TTC549 (cell line): ENCODE measurements around the gene TRIM60.
"Not testable (repeated sequence)": the region's sequence is repeated elsewhere in the genome, so short reads cannot be mapped to it uniquely, and the experiment has no call there.

Experiments
- FAIRE-seq: peaks from 2 replicates; lab custom pipeline; 2012; peaks lifted over from hg19 to GRCh38; lab: Jason Lieb, UNC

Gene TRIM60

DNA sequence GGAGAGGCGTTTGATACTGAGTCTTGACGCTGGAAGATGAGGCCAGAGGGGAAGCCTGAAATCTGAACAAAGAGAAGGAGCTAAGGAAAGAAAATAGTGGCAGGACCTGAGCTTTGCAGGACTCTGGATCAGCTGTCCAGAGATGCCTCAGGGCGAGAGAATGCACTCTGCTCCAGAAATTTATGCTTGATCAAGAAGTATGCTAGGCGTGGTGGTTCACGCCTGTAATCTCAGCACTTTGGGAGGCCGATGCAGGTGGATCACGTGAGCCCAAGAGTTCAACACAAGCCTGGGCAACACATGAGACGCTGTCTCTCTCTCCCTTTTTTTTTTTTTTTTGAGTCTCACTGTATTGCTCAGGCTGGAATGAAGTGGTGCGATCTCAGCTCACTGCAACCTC lies 23.8 kb downstream of the TRIM60 start:
- no peak for FAIRE-seq

DNA sequence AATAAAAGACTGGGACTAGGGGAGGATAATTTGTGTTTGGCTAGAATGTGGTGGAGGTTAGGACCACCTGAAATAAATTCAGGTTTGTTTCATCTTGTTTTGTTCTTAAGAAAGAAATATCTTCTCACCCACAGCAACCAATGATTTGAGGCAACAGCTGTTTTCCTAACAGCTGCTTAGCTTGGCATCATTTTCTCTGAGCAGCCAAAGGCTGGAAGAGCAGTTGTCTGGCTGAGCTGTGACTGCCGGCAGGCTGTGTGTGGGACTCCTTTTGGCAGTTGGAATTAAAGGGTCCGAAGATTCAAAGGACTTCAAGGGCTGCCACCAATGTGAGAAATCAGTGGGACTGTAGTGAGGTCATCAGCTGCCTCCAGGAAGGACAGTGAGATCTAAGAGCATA lies 26.9 kb downstream of the TRIM60 start:
- no peak for FAIRE-seq

DNA sequence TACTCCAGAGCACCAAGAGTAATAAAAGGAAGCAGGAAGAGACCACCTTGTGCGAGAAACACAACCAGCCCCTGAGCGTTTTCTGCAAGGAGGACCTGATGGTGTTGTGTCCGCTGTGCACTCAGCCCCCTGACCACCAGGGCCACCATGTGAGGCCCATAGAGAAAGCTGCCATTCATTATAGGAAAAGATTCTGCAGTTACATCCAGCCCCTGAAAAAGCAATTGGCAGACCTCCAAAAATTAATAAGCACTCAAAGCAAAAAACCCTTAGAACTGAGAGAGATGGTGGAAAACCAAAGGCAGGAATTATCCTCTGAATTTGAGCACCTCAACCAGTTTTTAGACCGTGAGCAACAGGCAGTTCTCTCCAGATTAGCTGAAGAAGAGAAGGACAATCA lies 27.6 kb downstream of the TRIM60 start:
- FAIRE-seq = no peak

DNA sequence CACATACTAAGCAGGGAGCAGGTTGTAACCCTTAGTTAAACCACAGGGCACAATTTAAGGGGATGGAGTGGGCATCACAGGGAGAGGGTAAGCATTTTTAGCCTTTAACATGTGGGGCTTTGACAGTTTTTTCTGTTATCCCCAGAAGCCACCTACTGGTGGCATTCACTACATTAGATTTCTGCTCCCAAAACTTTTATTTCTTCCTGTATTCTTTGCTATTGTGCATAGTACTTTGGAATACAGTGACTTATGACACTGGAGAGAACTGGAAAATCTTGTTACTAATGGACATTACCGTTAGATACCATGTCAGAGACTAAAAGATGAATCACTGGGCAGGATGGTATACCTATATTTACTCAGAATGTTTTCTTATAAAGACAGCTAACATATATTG lies 29.1 kb downstream of the TRIM60 start:
- no peak for FAIRE-seq

DNA sequence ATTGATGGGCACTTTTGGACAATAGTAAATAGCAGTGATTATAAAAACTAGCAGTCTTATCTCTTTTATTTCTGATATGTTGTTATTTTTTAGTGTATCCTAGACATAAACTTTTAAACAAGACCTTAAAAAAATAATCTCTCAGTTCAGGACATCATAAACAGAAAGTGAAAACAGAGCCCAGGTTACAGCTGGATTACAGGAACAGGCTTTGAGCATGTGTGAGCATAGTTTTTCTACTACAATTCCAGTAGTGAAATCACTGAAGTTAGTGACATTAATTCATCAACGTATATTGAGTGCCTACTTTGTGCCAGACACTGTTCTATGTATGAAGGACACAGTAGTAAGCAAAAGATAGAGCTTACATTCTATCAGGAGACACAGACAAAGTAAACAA lies 38.8 kb downstream of the TRIM60 start:
- FAIRE-seq = no peak

DNA sequence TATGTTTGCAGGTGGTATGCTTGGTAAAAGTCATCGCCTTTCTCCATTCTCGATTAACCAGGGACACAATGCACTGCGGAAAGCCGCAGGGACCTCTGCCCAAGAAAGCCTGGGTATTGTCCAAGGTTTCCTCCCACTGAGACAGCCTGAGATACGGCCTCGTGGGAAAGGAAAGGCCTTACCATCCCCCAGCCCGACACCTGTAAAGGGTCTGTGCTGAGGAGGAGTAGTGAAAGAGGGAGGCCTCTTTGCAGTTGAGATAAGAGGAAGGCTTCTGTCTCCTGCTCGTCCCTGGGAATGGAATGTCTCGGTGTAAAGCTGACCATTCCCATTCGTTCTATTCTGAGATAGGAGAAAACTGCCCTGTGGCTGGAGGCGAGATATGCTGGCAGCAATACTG lies 41.5 kb downstream of the TRIM60 start:
- not testable (repeated sequence) for FAIRE-seq

DNA sequence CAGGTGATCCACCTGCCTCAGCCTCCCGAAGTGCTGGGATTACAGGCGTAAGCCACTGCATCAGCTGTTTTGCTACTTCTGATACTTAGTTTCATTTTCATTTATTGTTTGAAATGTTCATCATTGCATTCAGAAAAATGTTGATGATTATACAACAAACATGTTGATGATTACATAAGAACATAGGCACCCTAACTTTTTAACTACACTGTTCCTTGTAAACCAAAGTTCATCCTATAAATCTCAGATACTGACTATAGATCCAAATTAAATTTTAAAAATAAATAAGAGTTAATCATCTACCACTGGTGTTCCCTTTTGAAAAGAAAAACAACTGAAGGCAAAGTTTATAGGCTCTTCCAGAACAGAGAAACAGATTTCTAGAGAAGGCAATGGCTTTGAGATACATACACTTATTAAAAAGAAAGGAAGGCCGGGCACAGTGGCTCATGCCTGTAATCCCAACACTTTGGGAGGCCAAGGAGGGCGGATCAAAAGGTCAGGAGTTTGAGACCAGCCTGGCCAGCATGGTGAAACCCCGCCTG lies 45.3 kb downstream of the TRIM60 start:
- FAIRE-seq = no peak

DNA sequence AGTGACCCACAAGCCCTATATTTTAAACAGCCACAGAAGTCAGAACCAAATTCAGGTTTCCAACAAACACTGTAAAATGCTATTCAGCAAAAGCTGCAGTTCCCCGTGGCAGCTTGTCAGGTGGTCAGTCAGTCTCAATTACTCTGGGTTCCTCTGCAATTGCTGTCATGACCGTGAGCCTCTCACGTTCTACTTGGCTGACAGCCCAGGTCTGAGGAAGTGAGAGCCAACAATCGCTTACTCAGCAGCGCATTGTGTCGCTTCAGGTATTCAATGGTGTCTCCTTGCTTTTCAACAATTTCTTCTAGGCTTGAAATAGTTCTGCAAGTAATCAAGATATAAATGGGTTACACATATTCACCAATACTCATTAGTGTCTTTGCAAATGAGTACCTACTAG lies 47.7 kb downstream of the TRIM60 start:
- no peak for FAIRE-seq

DNA sequence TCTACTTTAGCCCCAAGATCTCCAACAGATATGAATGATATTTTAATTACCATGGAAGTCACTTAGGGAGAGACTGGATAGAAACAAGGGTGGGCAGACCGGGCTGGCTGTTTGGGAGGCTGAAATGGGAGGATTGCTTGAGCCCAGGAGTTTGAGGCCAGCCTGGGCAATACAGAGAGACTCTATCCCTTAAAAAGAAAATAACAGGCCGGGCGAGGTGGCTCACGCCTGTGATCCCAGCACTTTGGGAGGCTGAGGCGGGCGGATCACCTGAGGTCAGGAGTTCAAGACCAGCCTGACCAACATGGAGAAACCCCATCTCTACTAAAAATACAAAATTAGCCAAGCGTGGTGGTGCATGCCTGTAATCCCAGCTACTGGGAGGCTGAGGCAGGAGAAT lies 53.0 kb downstream of the TRIM60 start:
- not testable (repeated sequence) for FAIRE-seq

DNA sequence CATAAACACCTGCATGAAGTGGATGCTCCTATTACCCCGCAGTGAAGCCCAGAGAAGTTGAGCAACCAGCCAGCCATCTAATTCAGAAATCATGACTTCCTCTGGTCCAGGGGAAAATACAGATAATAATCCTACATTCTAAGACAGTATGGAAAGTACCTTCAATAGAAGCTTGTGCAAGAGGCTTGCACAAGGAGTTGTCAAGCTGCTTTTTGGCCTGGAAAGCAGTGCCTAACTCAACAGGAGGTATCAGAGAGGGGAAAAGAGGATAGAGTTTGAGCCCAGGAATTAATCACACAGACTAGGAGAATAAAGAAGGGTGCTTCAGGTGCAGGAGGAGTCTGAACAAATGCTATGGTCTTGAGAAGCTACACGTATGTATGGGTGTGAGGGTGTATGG lies 54.1 kb downstream of the TRIM60 start:
- FAIRE-seq = no peak

DNA sequence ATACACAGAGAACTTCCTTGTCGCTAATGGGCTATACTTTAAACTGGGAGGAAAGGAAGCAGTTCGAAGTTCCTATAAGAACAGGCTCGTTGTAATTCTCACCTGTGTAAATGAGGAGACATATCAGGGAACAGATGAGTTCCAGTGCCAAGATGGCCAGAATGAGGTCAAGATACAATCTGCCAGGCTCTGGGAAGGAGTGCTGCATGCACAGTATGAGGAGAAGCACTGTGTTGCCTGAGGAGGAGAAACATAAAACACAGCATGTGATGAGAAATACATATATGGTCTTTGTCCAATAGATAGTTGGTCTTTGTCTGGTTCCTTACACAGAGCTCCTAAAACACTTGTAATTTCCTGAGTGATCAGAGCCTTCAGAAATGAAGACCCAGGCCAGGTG lies 56.6 kb downstream of the TRIM60 start:
- no peak for FAIRE-seq
